NCI-H748 (cell line): Measurements from ENCODE around the gene KCNH1.
A peak's percentile ranks its signal among the peaks of the same experiment; 100 is the strongest.

Experiments used
- DNase-seq: peaks from one replicate; lab custom pipeline; 2025; ENCODE audit not compliant: unreplicated experiment; lab: John Stamatoyannopoulos, UW

The KCNH1 gene

GRCh38 chr1:210920716-210921694 lies 212.9 kb downstream of the KCNH1 start:
- DNase-seq: no peak

GRCh38 chr1:210920258-210920657 lies 213.7 kb downstream of the KCNH1 start:
- no peak for DNase-seq

GRCh38 chr1:210918893-210919292 lies 215.1 kb downstream of the KCNH1 start:
- DNase-seq: no peak

- no peak for DNase-seq
These were observed 216.3 kb downstream of the KCNH1 start for GRCh38 chr1:210917560-210918169.

GRCh38 chr1:210916548-210916947 lies 217.4 kb downstream of the KCNH1 start:
- no peak for DNase-seq

- no peak for DNase-seq
These were observed 217.9 kb downstream of the KCNH1 start for GRCh38 chr1:210915890-210916507.

- DNase-seq: no peak
These were observed 221.2 kb downstream of the KCNH1 start for GRCh38 chr1:210912752-210913151.

- no peak for DNase-seq
These were observed 223.8 kb downstream of the KCNH1 start for GRCh38 chr1:210910020-210910575.

GRCh38 chr1:210908791-210909190 lies 225.2 kb downstream of the KCNH1 start:
- DNase-seq: no peak

- DNase-seq: peak; percentile 52
These were observed 225.7 kb downstream of the KCNH1 start for GRCh38 chr1:210908257-210908656.

- no peak for DNase-seq
These were observed 226.6 kb downstream of the KCNH1 start for GRCh38 chr1:210907251-210907805.

GRCh38 chr1:210905944-210906453 lies 227.9 kb downstream of the KCNH1 start:
- no peak for DNase-seq

GRCh38 chr1:210905365-210905904 lies 228.5 kb downstream of the KCNH1 start:
- no peak for DNase-seq

- DNase-seq: no peak
These were observed 231.8 kb downstream of the KCNH1 start for GRCh38 chr1:210901981-210902770.

- no peak for DNase-seq
These were observed 233.1 kb downstream of the KCNH1 start for GRCh38 chr1:210900820-210901219.

GRCh38 chr1:210900079-210900478 lies 233.9 kb downstream of the KCNH1 start:
- DNase-seq: no peak

GRCh38 chr1:210899676-210900075 lies 234.3 kb downstream of the KCNH1 start:
- DNase-seq: no peak

GRCh38 chr1:210898473-210898872 lies 235.5 kb downstream of the KCNH1 start:
- no peak for DNase-seq

GRCh38 chr1:210883821-210884220 lies 250.1 kb downstream of the KCNH1 start:
- DNase-seq: no peak
